ENCODE data around the gene LCE2A. TPM values are rescaled to one million over a fixed set of nuclear protein-coding genes. Genes with fewer than 3 reads are reported as not detected.

LCE2A gene
- total RNA-seq: not detected in 2 replicates

DNA sequence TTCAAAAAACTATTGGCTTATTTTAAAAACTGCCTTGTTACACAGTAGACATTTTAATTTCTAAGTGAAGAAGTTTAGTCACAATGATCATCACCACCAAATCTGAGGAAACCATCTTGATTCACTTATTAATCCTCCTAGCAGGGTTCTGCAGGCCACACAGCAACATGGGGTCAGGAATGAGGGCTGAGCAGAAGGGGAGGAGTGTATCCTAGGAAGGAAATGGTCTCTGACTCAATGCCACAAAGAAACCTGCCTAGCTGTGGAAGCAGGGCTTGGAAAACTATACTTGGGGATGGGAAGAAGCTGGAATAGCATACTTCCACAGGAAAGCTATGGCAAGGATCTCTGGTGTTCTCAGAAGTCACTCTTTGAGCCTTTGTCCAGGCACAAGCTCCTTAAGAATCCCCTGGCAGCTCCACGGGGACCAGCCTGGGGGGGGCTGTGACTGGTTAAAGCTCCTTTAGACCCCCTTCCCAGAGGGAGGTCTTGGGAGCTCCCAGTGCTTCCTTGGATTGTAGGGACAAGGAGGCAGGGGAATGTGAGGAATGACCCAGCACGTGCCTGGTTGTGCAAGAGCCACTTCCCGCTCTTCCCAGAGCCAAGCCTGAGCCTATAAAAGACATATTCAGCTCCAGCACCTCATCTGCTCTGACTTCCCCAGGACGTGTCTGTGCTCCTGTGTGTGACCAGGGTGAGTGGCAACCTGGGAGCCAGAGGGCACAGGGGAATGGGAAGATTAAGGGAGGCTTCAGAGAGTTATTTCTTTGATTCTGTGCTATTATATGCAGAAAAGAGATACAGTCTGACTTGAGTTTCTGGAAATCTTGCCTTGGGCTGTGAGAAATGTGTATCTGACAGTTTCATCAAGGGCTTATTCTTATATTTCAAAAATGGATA is at the start of gene LCE2A:
LCE2A (plus strand) TSS at position 645 of the 900 bp plus-strand sequence. CDS start 557 bp downstream, outside the sequence.

GRCh38 chr1:152663098-152663497 is 35.0 kb upstream of the LCE2A start, which contains the start of gene LCE2D:
Gene LCE2D (plus strand): TSS chr1:152663380. CDS start chr1:152664106, 726 bp downstream.

GRCh38 chr1:152674983-152675382 is 23.2 kb upstream of the LCE2A start, which contains the start of gene LCE2C:
Gene LCE2C (plus strand): TSS chr1:152675279. CDS start chr1:152676016, 737 bp downstream.

GRCh38 chr1:152685823-152686222 is 12.3 kb upstream of the LCE2A start, which contains the start of gene LCE2B:
Gene LCE2B (plus strand): TSS chr1:152686123. CDS start chr1:152686844, 721 bp downstream.

DNA sequence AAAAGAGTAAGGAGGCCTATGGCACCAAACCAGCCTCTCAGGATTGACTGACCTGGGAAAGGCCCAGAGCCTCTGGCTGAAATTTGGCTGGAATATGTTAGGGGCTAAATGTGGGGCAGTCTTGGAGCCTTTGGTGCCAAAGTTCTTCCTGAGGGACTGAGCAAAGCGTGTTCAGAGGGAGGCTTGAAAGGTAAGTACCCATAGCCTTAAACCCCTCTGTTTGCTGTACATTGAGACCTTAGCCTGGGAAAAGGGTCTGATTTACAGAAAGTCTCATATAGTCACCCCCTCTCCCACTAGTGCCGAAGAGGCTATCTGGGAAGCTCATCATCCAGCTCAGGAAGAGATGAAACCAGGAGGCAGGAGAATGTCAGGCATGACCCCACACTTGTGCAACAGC is 9.7 kb downstream of the LCE2A start, which contains the start of gene LCE4A:
LCE4A (plus strand) TSS at position 301 of the 400 bp plus-strand sequence. CDS start 916 bp downstream, outside the sequence.

Other genes with a start within 250 kb of the LCE2A start
- gene LCE5A, start 187.5 kb upstream of the LCE2A start, total RNA-seq: not detected in 2 replicates
- not detected in 2 replicates for gene CRCT1, start 183.9 kb upstream of the LCE2A start, total RNA-seq
- gene LCE3E, start 131.6 kb upstream of the LCE2A start, total RNA-seq: not detected in 2 replicates
- not detected in 2 replicates for gene LCE3D, start 117.8 kb upstream of the LCE2A start, total RNA-seq
- gene LCE3C, start 98.1 kb upstream of the LCE2A start, total RNA-seq: not detected in 2 replicates
- gene LCE3B, start 84.5 kb upstream of the LCE2A start, total RNA-seq: not detected in 2 replicates
- not detected in 2 replicates for gene LCE3A, start 75.2 kb upstream of the LCE2A start, total RNA-seq
- not detected in 2 replicates for gene LCE2D, start 35.0 kb upstream of the LCE2A start, total RNA-seq
- not detected in 2 replicates for gene LCE2C, start 23.1 kb upstream of the LCE2A start, total RNA-seq
- gene LCE2B, start 12.2 kb upstream of the LCE2A start, total RNA-seq: not detected in 2 replicates
- gene LCE4A, start 9.8 kb downstream of the LCE2A start, total RNA-seq: not detected in 2 replicates
- not detected in 2 replicates for gene KPRP, start 59.7 kb downstream of the LCE2A start, total RNA-seq
- gene LCE1F, start 76.8 kb downstream of the LCE2A start, total RNA-seq: not detected in 2 replicates
- gene LCE1E, start 87.9 kb downstream of the LCE2A start, total RNA-seq: not detected in 2 replicates
- not detected in 2 replicates for gene LCE1D, start 98.4 kb downstream of the LCE2A start, total RNA-seq
- not detected in 2 replicates for gene LCE1C, start 108.3 kb downstream of the LCE2A start, total RNA-seq
- not detected in 2 replicates for gene LCE1B, start 113.6 kb downstream of the LCE2A start, total RNA-seq
- not detected in 2 replicates for gene LCE1A, start 129.1 kb downstream of the LCE2A start, total RNA-seq
- gene LCE6A, start 144.5 kb downstream of the LCE2A start, total RNA-seq: not detected in 2 replicates
- not detected in 2 replicates for gene LCE7A, start 161.7 kb downstream of the LCE2A start, total RNA-seq
- gene SMCP, start 180.0 kb downstream of the LCE2A start, total RNA-seq: not detected in 2 replicates
- not detected in 2 replicates for gene IVL, start 210.2 kb downstream of the LCE2A start, total RNA-seq
- gene SPRR5, start 248.9 kb downstream of the LCE2A start, total RNA-seq: not detected in 2 replicates